ENCODE results near the gene FBXW2.

Gene FBXW2

DNA sequence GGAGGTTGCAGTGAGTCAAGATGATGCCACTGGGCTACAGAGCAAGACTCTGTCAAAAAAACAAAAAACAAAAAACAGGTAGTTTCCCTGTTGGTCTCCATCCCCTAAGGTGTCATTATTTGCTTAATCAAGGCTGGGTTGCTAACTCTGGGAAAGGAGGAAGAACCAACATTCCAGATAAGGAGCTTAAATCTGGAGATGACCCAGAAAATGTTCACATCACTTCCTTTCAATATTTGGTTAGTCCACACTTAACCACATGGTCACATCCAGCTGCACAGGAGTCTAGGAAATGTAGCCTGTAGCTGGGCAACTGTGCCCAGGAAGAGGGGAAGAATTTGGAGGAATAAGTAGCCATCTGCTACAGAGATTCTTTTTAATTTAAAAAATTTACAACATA lies 53.1 kb downstream of the FBXW2 start:
- no peaks in the 10 kb centered on the region for H3K79me2 ChIP-seq (ENCODE audit: low read length)
- H3K9me3 ChIP-seq (ENCODE audit: insufficient read depth, low read length): no peaks in the 10 kb centered on the region
- H2AFZ ChIP-seq (ENCODE audit: low read depth, low read length): no peak overlapping the region
- no peak overlapping the region for H3K4me2 ChIP-seq (ENCODE audit: low read length)
- H3K4me1 ChIP-seq (ENCODE audit: low read length): peaks cover 20% of the 10 kb centered on the region
- no peaks in the 10 kb centered on the region for H4K20me1 ChIP-seq (ENCODE audit: insufficient read depth, low read length)
- no peak overlapping the region for H3K4me3 ChIP-seq (ENCODE audit: low read length)
- H3K27ac ChIP-seq (ENCODE audit: low read length): no peak overlapping the region
- no peak overlapping the region for H3K9ac ChIP-seq (ENCODE audit: low read length)
- no peaks in the 10 kb centered on the region for H3K27me3 ChIP-seq (ENCODE audit: low read depth, low read length)
- H3K36me3 ChIP-seq (replicated peaks; ENCODE audit: low read depth, low read length): peaks cover 3% of the 10 kb centered on the region
- TF ChIP-seq, protein P1, sequence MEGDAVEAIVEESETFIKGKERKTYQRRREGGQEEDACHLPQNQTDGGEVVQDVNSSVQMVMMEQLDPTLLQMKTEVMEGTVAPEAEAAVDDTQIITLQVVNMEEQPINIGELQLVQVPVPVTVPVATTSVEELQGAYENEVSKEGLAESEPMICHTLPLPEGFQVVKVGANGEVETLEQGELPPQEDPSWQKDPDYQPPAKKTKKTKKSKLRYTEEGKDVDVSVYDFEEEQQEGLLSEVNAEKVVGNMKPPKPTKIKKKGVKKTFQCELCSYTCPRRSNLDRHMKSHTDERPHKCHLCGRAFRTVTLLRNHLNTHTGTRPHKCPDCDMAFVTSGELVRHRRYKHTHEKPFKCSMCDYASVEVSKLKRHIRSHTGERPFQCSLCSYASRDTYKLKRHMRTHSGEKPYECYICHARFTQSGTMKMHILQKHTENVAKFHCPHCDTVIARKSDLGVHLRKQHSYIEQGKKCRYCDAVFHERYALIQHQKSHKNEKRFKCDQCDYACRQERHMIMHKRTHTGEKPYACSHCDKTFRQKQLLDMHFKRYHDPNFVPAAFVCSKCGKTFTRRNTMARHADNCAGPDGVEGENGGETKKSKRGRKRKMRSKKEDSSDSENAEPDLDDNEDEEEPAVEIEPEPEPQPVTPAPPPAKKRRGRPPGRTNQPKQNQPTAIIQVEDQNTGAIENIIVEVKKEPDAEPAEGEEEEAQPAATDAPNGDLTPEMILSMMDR (IDR thresholded peaks at IDR 0.05; ENCODE audit: low read depth, low read length): no peak
- TF ChIP-seq EZH2phosphoT487 (IDR thresholded peaks at IDR 0.05; ENCODE audit: low read depth): no peak

DNA sequence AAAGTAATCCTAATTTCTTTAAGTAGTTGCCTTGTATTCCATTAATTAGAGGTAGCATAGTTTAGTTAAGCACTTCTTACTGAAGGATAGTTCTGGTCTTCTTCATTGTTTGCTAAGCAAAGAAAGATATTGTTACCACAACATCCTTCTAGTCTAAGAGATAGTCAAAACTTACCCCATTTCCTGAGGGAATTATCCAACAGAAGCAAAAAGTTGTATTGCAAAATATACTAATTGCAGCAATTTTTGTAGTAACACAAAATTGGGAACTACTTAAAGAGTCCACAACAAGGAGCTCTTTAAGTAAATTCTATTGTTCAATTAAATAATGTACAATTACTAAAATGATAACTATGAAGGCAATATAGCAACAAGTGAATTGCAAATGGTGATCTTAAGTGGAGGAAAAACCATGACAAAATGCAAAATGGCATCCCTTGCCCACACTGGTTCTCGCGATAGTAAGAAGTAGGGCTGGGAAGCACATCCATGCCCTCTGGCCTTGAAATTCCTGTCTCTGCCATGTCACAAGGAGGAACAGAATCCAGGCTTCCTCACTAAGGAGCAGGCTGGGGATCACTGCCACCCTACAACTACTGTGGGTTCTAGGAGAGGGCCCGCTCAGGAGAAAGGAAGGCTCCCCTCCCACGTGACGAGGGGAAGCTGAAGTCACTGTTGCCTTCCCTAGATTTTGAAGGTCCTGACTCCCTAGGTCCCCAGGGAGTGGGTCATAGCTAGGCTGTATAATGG lies 55.6 kb downstream of the FBXW2 start:
- no peak overlapping the region for H3K27ac ChIP-seq (ENCODE audit: low read length)
- H3K4me3 ChIP-seq (ENCODE audit: low read length): no peak overlapping the region
- no peak overlapping the region for H3K9ac ChIP-seq (ENCODE audit: low read length)
- H3K9me3 ChIP-seq (ENCODE audit: insufficient read depth, low read length): no peaks in the 10 kb centered on the region
- H3K79me2 ChIP-seq (ENCODE audit: low read length): no peaks in the 10 kb centered on the region
- H3K4me2 ChIP-seq (ENCODE audit: low read length): no peak overlapping the region
- H3K36me3 ChIP-seq (replicated peaks; ENCODE audit: low read depth, low read length): peaks cover 3% of the 10 kb centered on the region
- TF ChIP-seq EZH2phosphoT487 (IDR thresholded peaks at IDR 0.05; ENCODE audit: low read depth): no peak
- TF ChIP-seq, protein P1 (IDR thresholded peaks at IDR 0.05; ENCODE audit: low read depth, low read length): no peak
- no peaks in the 10 kb centered on the region for H4K20me1 ChIP-seq (ENCODE audit: insufficient read depth, low read length)
- peaks cover 28% of the 10 kb centered on the region for H3K4me1 ChIP-seq (ENCODE audit: low read length)
- no peaks in the 10 kb centered on the region for H3K27me3 ChIP-seq (ENCODE audit: low read depth, low read length)
- no peak overlapping the region for H2AFZ ChIP-seq (ENCODE audit: low read depth, low read length)

DNA sequence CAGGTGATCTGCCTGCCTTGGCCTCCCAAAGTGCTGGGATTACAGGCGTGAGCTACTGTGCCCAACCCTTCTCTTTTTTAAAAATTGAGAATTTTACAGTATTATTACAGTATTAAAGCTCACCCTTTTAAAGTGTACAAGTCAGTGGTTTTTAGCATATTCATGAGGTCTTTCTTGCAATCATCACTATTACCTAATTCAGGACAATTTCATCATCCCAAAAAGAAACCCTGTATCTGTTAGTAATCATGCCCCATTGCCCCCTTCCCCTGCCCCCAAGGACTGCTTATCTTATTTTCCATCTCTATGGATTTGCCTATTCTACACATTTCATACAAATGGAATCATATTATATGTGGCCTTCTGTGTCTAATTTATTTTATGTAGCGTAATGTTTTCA lies 56.3 kb downstream of the FBXW2 start:
- no peaks in the 10 kb centered on the region for H3K27me3 ChIP-seq (ENCODE audit: low read depth, low read length)
- no peak overlapping the region for H3K27ac ChIP-seq (ENCODE audit: low read length)
- H3K4me2 ChIP-seq (ENCODE audit: low read length): peak overlapping the region; percentile 45; the same call in 1 of the 2 replicates
- H4K20me1 ChIP-seq (ENCODE audit: insufficient read depth, low read length): no peaks in the 10 kb centered on the region
- no peak overlapping the region for H3K9ac ChIP-seq (ENCODE audit: low read length)
- peaks cover 3% of the 10 kb centered on the region for H3K36me3 ChIP-seq (replicated peaks; ENCODE audit: low read depth, low read length)
- no peak overlapping the region for H3K4me3 ChIP-seq (ENCODE audit: low read length)
- no peaks in the 10 kb centered on the region for H3K9me3 ChIP-seq (ENCODE audit: insufficient read depth, low read length)
- no peaks in the 10 kb centered on the region for H3K79me2 ChIP-seq (ENCODE audit: low read length)
- peaks cover 28% of the 10 kb centered on the region for H3K4me1 ChIP-seq (ENCODE audit: low read length)
- TF ChIP-seq, protein P1 (IDR thresholded peaks at IDR 0.05; ENCODE audit: low read depth, low read length): no peak
- no peak for TF ChIP-seq EZH2phosphoT487 (IDR thresholded peaks at IDR 0.05; ENCODE audit: low read depth)
- no peak overlapping the region for H2AFZ ChIP-seq (ENCODE audit: low read depth, low read length)

DNA sequence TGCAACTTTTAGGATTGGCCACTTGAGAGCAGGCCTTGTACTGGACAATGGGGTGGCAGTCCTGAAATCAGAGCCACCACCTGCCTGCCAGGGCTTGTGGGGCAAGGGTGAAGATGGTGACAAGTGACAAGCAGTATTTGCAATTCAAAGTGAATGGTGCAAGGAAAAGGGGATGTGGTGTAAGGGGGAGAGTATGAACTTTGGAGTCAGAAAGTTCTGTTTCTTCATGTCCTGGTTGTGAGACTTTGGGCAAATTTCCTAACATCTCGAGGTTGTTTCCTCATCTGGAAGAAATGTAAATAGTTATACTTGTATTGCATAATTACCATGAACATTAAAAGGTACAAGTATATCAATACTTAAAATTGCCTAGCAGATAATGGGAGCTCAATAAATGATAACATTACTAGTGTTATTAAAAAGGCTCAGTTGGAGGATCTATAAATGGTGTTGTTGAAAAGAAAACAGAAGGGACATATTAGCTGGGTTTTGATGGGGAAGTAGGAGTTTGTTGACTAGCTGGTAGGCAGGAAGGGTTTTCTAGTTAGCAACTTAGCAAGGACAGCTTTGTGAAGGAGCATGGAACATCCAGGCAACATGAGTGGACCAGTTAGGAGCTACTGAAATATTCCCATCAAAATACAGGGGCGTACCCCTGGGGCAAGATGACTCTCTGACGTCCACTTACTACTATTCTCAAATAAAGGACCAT lies 57.6 kb downstream of the FBXW2 start:
- H2AFZ ChIP-seq (ENCODE audit: low read depth, low read length): 0 out of 2 replicates have a peak overlapping the region, but pooled peaks have one; percentile 8
- H3K9ac ChIP-seq (ENCODE audit: low read length): no peak overlapping the region

More for the DNA sequence above, 57.6 kb downstream of the FBXW2 start:
- Histone ChIP-seq H4K20me1 (ENCODE audit: insufficient read depth, low read length) (no peaks in the 10 kb centered on the region), H3K36me3 (replicated peaks; ENCODE audit: low read depth, low read length) (peaks cover 3% of the 10 kb centered on the region), H3K9me3 (ENCODE audit: insufficient read depth, low read length) (no peaks in the 10 kb centered on the region), H3K4me1 (ENCODE audit: low read length) (peaks cover 41% of the 10 kb centered on the region), H3K4me2 (ENCODE audit: low read length) (peak overlapping the region; percentile 45), H3K79me2 (ENCODE audit: low read length) (no peaks in the 10 kb centered on the region), H3K4me3 (ENCODE audit: low read length) (no peak overlapping the region), H3K27me3 (ENCODE audit: low read depth, low read length) (no peaks in the 10 kb centered on the region), H3K27ac (ENCODE audit: low read length) (peak overlapping the region; percentile 32)
- TF ChIP-seq, protein P1 (IDR thresholded peaks at IDR 0.05; ENCODE audit: low read depth, low read length): no peak
- TF ChIP-seq EZH2phosphoT487 (IDR thresholded peaks at IDR 0.05; ENCODE audit: low read depth): no peak
